Caco-2 (cell line): ENCODE data around the gene C1orf159. TPM values are rescaled to one million over a fixed set of nuclear protein-coding genes. Genes with fewer than 3 reads are reported as not detected.

ENCODE experiments used
- BruUV-seq: library from RNA; stranded (reverse); fragments of 400-500 nt; replicated peaks from 2 replicates; lab custom pipeline; 2021; lab: Mats Ljungman, UMichigan
- CTCF ChIA-PET: fragments of 300-600 bp; sonication (Branson Sonifier 250); formaldehyde crosslinking; loops from one replicate; lab custom pipeline; 2022; ENCODE audit warnings: antibody characterized with exemption; lab: Charles Lee
- POLR2A ChIA-PET: fragments of 300-600 bp; sonication (Branson Sonifier 250); formaldehyde crosslinking; loops from one replicate; lab custom pipeline; 2022; ENCODE audit warnings: antibody characterized with exemption; lab: Charles Lee
- DNase-seq, 2 experiments: peaks; one replicate each; pipeline versions ENCODE4 v3.0.0 to v3.0.0-alpha.2; 2020 to 2022
- H3K27me3 ChIP-seq: replicated peaks from 2 replicates; pipeline ENCODE4 v1.6.0; 2011; ENCODE audit warnings: low read length; ENCODE audit not compliant: control insufficient read depth, insufficient read depth
- H3K36me3 ChIP-seq: 2 replicates; pipeline ENCODE4 v1.5.1; 2011; ENCODE audit warnings: low read length; ENCODE audit not compliant: control insufficient read depth, insufficient read depth
- H3K4me1 ChIP-seq: fragments of 250-450 bp; sonication (Bioruptor Pico); 2 replicates; pipeline ENCODE4 v1.5.1; 2020; ENCODE audit warnings: mild to moderate bottlenecking
- H3K4me3 ChIP-seq: 2 replicates; pipeline ENCODE4 v1.5.1; 2011; ENCODE audit warnings: low read depth, mild to moderate bottlenecking, control low read depth, low read length
- H3K9me3 ChIP-seq: fragments of 250-450 bp; sonication (Bioruptor Pico); 2 replicates; pipeline ENCODE4 v1.5.1; 2020; ENCODE audit warnings: mild to moderate bottlenecking, moderate library complexity
- H3K27ac Mint-ChIP-seq: one replicate; pipeline ENCODE4 v1.8.0; 2022; ENCODE audit warnings: mixed read lengths; ENCODE audit not compliant: unreplicated experiment
- H3K27me3 Mint-ChIP-seq: one replicate; pipeline ENCODE4 v1.8.0; 2022; ENCODE audit warnings: mixed read lengths; ENCODE audit not compliant: insufficient read depth, unreplicated experiment
- H3K36me3 Mint-ChIP-seq: one replicate; pipeline ENCODE4 v1.8.0; 2022; ENCODE audit warnings: mild to moderate bottlenecking, mixed read lengths; ENCODE audit not compliant: insufficient read depth, unreplicated experiment
- H3K4me1 Mint-ChIP-seq: one replicate; pipeline ENCODE4 v1.8.0; 2022; ENCODE audit warnings: low read depth, mixed read lengths; ENCODE audit not compliant: unreplicated experiment
- H3K4me3 Mint-ChIP-seq: one replicate; pipeline ENCODE4 v1.8.0; 2022; ENCODE audit warnings: mild to moderate bottlenecking, moderate library complexity, mixed read lengths; ENCODE audit not compliant: unreplicated experiment
- H3K9me3 Mint-ChIP-seq: one replicate; pipeline ENCODE4 v1.8.0; 2022; ENCODE audit warnings: mixed read lengths; ENCODE audit not compliant: unreplicated experiment
- intact Hi-C: fragments of 100-400 bp; cut with micrococcal nuclease; formaldehyde crosslinking; loops from one replicate; pipeline ENCODE4 v1.10.0; 2022; ENCODE audit not compliant: unreplicated experiment
- total RNA-seq: library from RNA; stranded (reverse); gene quantifications from 2 replicates; pipeline ENCODE4 v1.2.3, GENCODE V29; 2022
- TF ChIP-seq, protein P1 (sequence below), 2 experiments: fragments of 200-600 bp in 1 of 2; IDR thresholded peaks; 1 replicate in 1 of 2; 2 replicates in 1 of 2; pipeline versions ENCODE4 v1.5.1 to v1.8.0; 2011 to 2022; ENCODE audit warnings: antibody characterized with exemption in 1 of 2, control low read depth in 1 of 2, inconsistent platforms in 1 of 2, low read depth in 1 of 2, low read length in 1 of 2, mild to moderate bottlenecking in 1 of 2, moderate library complexity in 1 of 2; ENCODE audit not compliant: insufficient read depth in 1 of 2, severe bottlenecking in 1 of 2, unreplicated experiment in 1 of 2

Gene C1orf159
- total RNA-seq, 1 experiment from 2014 or later: 12.9 TPM

DNA sequence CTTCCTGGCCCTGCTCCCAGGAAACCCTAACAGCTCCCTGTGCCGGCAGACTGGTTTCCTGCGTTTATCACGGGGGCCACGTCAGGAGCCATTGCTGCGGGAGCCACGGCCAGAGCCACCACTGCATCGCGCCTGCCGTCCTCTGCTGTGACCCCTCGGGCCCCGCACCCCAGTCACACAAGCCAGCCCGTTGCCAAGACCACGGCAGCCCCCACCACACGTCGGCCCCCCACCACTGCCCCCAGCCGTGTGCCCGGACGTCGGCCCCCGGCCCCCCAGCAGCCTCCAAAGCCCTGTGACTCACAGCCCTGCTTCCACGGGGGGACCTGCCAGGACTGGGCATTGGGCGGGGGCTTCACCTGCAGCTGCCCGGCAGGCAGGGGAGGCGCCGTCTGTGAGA lies 67.9 kb downstream of the C1orf159 start:
- Mint-ChIP-seq H3K27ac (no peak overlapping the region), H3K27me3 (no peaks in the 10 kb centered on the region), H3K36me3 (peaks cover 46% of the 10 kb centered on the region), H3K4me1 (no peaks in the 10 kb centered on the region), H3K9me3 (no peaks in the 10 kb centered on the region), H3K4me3 (no peak overlapping the region)
- DNase-seq: no peak
- H3K4me3 ChIP-seq: no peak overlapping the region
- H3K27me3 ChIP-seq: no peaks in the 10 kb centered on the region
- BruUV-seq: no TSS peak
- intact Hi-C loops: no loop called here
- TF ChIP-seq, protein P1, sequence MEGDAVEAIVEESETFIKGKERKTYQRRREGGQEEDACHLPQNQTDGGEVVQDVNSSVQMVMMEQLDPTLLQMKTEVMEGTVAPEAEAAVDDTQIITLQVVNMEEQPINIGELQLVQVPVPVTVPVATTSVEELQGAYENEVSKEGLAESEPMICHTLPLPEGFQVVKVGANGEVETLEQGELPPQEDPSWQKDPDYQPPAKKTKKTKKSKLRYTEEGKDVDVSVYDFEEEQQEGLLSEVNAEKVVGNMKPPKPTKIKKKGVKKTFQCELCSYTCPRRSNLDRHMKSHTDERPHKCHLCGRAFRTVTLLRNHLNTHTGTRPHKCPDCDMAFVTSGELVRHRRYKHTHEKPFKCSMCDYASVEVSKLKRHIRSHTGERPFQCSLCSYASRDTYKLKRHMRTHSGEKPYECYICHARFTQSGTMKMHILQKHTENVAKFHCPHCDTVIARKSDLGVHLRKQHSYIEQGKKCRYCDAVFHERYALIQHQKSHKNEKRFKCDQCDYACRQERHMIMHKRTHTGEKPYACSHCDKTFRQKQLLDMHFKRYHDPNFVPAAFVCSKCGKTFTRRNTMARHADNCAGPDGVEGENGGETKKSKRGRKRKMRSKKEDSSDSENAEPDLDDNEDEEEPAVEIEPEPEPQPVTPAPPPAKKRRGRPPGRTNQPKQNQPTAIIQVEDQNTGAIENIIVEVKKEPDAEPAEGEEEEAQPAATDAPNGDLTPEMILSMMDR (IDR thresholded peaks at IDR 0.05; ENCODE audit: insufficient read depth in 1 of 2, low read depth in 1 of 2, low read length in 1 of 2, severe bottlenecking in 1 of 2, unreplicated experiment in 1 of 2): no peak
- H3K4me1 ChIP-seq: no peaks in the 10 kb centered on the region
- no peaks in the 10 kb centered on the region for H3K9me3 ChIP-seq
- ChIA-PET POLR2A (no interaction called here), CTCF (no interaction called here)
- peaks cover 2% of the 10 kb centered on the region; the same call in 1 of the 2 replicates for H3K36me3 ChIP-seq

DNA sequence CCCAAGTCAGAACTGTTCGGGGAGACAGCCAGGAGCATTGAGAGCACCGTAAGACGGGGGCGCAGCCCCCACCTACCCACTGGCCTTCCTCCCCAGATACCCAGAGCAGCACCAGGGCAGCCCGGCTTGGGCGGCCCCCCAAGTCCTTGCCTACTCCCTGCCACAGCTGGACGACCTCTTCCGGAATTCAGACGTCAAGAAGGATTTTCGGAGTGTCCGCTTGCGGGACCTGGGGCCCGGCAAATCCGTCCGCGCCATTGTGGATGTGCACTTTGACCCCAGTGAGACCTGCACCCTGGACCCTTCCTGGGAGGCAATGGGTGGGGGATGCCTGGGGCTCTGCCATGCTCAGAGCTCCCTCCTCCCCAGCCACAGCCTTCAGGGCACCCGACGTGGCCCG lies 68.5 kb downstream of the C1orf159 start:
- Histone ChIP-seq H3K27me3 (no peaks in the 10 kb centered on the region), H3K4me1 (no peaks in the 10 kb centered on the region), H3K36me3 (peaks cover 2% of the 10 kb centered on the region; the same call in 1 of the 2 replicates), H3K9me3 (no peaks in the 10 kb centered on the region), H3K4me3 (no peak overlapping the region)
- ChIA-PET POLR2A (no interaction called here), CTCF (no interaction called here)
- Mint-ChIP-seq H3K36me3 (peaks cover 46% of the 10 kb centered on the region), H3K9me3 (no peaks in the 10 kb centered on the region), H3K4me1 (no peaks in the 10 kb centered on the region), H3K27ac (no peak overlapping the region), H3K27me3 (no peaks in the 10 kb centered on the region), H3K4me3 (no peak overlapping the region)
- TF ChIP-seq, protein P1 (IDR thresholded peaks at IDR 0.05; ENCODE audit: insufficient read depth in 1 of 2, low read depth in 1 of 2, low read length in 1 of 2, severe bottlenecking in 1 of 2, unreplicated experiment in 1 of 2): no peak
- no peak for DNase-seq
- intact Hi-C loops: no loop called here
- no TSS peak for BruUV-seq

DNA sequence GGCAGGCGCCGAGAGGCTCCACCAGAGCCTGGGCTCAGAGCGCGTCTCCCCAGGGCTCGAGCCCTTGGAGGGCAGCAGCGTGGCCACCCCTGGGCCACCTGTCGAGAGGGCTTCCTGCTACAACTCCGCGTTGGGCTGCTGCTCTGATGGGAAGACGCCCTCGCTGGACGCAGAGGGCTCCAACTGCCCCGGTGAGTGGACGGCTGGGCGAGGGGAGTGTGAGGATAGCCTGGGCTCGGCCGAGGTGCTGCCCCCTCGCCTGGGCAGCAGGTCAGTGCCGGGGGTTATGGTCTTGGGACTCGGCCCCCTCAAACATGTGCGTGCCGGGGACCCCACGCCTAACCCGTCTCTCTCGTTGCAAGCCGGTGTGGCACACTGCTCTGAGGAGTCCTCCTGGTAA lies 69.1 kb downstream of the C1orf159 start:
- BruUV-seq: no TSS peak
- Mint-ChIP-seq H3K27ac (no peak overlapping the region), H3K27me3 (no peaks in the 10 kb centered on the region), H3K4me3 (no peak overlapping the region), H3K9me3 (no peaks in the 10 kb centered on the region), H3K36me3 (peaks cover 46% of the 10 kb centered on the region), H3K4me1 (no peaks in the 10 kb centered on the region)
- Histone ChIP-seq H3K4me1 (no peaks in the 10 kb centered on the region), H3K4me3 (no peak overlapping the region), H3K9me3 (no peaks in the 10 kb centered on the region), H3K36me3 (peaks cover 2% of the 10 kb centered on the region; the same call in 1 of the 2 replicates), H3K27me3 (no peaks in the 10 kb centered on the region)
- ChIA-PET CTCF (no interaction called here), POLR2A (no interaction called here)
- TF ChIP-seq, protein P1 (IDR thresholded peaks at IDR 0.05; ENCODE audit: insufficient read depth in 1 of 2, low read depth in 1 of 2, low read length in 1 of 2, severe bottlenecking in 1 of 2, unreplicated experiment in 1 of 2): no peak
- no peak for DNase-seq
- intact Hi-C loops: no loop called here
